Transverse colon (tissue), 4 donors: ENCODE results near the gene FURIN.
A peak's percentile ranks its signal among the peaks of the same experiment; 100 is the strongest.

Experiments used
- EP300 ChIP-seq: sonication (generic); formaldehyde crosslinking; IDR thresholded peaks from one replicate; pipeline ENCODE4 v1.6.1; 2017; ENCODE audit warnings: antibody characterized with exemption, low read depth
- POLR2AphosphoS5 ChIP-seq, 3 donors: sonication (generic); formaldehyde crosslinking; IDR thresholded peaks; one replicate each; pipeline ENCODE4 v1.6.1; 2016; ENCODE audit warnings: antibody characterized with exemption in 3 of 3
- TF ChIP-seq, protein P1 (sequence below), 5 experiments: fragments of 200-600 bp in 3 of 5; fragments of 450-650 bp in 2 of 5; sonication (generic) in 3 of 5; IDR thresholded peaks; 1 replicate in 2 of 5; 2 replicates in 3 of 5; pipeline ENCODE4 v1.5.1; 2016 to 2017; ENCODE audit warnings: antibody characterized with exemption in 5 of 5, inconsistent platforms in 3 of 5, mild to moderate bottlenecking in 2 of 5, moderate library complexity in 1 of 5

DNA sequence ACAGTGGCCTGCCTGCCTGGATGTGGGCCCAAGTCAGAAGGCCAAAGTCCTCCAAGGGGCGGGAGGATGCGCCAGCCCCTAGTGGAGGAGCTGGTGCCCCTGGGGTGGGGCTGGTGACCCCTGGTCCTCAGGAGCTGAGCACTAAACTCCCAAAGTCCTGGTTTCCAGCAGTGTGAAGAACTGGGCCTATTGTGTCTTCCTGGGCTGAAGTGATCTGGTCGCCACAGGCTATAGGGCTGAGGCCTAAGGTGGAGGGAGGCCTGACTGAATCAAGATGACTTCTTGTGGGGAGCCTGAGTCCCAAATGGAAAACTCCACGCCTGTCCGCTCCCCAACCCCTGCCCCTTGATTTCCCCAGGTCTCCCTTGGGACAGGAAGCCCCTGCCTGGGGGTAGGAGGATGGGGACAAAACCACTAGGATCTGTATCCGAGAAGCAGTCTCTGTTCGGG is 15.2 kb downstream of the FURIN start:
- TF ChIP-seq, protein P1, sequence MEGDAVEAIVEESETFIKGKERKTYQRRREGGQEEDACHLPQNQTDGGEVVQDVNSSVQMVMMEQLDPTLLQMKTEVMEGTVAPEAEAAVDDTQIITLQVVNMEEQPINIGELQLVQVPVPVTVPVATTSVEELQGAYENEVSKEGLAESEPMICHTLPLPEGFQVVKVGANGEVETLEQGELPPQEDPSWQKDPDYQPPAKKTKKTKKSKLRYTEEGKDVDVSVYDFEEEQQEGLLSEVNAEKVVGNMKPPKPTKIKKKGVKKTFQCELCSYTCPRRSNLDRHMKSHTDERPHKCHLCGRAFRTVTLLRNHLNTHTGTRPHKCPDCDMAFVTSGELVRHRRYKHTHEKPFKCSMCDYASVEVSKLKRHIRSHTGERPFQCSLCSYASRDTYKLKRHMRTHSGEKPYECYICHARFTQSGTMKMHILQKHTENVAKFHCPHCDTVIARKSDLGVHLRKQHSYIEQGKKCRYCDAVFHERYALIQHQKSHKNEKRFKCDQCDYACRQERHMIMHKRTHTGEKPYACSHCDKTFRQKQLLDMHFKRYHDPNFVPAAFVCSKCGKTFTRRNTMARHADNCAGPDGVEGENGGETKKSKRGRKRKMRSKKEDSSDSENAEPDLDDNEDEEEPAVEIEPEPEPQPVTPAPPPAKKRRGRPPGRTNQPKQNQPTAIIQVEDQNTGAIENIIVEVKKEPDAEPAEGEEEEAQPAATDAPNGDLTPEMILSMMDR (IDR thresholded peaks at IDR 0.05): no peak
- TF ChIP-seq EP300: no peak
- peak in 1 of 3 donors; percentile 39 for TF ChIP-seq POLR2AphosphoS5 (IDR thresholded peaks at IDR 0.05)
